Measurements from ENCODE around the gene RHBDL2. TPM values are rescaled to one million over a fixed set of nuclear protein-coding genes. Genes with fewer than 3 reads are reported as not detected.

RHBDL2 gene
- total RNA-seq, 1 donor from 2014 or later, result not detected

DNA sequence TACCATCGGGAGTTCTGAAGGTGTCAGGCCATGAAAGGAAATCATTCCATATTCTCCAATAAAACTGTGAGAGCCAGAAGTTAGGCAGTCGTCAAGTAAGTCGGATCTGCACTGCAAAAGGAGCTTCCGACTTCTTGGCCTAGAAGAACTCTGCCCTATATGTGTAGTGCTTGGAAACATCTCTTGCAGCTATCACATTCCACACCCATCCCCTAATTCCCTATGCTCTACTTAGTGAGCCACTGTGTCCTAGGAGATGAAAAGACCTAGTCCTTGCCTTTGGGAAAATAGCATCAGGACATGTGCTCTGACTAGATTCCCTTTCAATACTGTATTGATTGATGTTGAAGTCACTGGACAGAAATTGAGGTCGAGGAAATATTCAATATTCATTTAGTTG lies 52.0 kb downstream of the RHBDL2 start:
- H3K4me1 Mint-ChIP-seq (ENCODE audit: low read depth, unreplicated experiment), result peaks cover 8% of the 10 kb centered on the region

DNA sequence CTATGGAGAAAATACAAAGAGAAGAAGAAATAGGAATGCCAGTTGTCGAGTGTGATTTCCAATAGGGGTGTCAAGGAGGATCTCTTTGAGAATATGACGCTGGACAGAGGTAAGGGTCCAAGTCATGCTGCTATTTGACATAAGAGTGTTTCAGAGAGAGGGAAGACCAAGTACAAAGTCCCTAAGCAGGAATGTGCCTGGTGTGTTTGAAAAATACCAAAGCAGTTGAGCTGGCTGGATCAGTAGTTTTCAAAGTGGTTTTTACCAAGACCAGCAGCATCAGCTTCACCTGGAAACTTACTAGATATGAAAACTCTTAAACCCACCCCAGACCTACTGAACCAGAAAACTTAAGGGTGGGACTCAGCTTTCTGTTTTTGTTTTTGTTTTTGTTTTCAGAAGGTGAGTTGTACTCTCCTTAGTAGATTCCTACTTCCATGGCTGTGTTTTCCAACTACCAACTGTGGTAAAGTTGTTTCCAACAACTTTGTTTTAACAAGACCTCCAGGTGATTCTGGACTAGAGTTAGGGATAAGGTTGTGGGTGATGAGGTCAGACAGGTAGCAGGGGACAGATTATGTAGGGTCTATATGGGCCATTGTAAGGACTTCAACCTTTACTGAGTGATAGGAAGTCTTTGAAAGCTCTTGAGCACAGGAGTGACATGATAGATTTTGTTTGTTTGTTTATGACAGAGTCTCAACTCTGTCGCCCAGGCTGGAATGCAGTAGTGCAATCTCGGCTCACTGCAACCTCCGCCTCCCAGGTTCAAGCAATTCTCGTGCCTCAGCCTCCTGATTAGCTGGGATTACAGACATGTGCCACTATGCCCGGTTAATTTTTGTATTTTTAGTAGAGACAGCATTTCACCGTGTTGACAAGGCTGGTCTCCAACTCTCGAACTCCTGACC lies 53.0 kb downstream of the RHBDL2 start:
- no peak overlapping the region for H3K4me3 Mint-ChIP-seq (ENCODE audit: unreplicated experiment)
- Histone ChIP-seq H3K79me2 (ENCODE audit: insufficient read depth, low read length) (no peaks in the 10 kb centered on the region), H3K27me3 (ENCODE audit: insufficient read depth, low read length) (no peaks in the 10 kb centered on the region), H3K27ac (ENCODE audit: low read depth, low read length) (no peak overlapping the region), H3K4me2 (ENCODE audit: low read length) (no peak overlapping the region), H2AFZ (ENCODE audit: low read depth, low read length) (no peak overlapping the region), H3K36me3 (ENCODE audit: insufficient read depth, low read length) (no peaks in the 10 kb centered on the region), H3K9ac (ENCODE audit: low read length) (no peak overlapping the region), H4K20me1 (ENCODE audit: insufficient read depth, low read length) (no peaks in the 10 kb centered on the region), H3K4me3 (ENCODE audit: insufficient read depth, low read depth, low read length) (no peak overlapping the region), H3K9me3 (ENCODE audit: insufficient read depth, low read depth, low read length) (no peaks in the 10 kb centered on the region), H3K4me1 (ENCODE audit: insufficient read depth, low read length) (no peaks in the 10 kb centered on the region)
- peaks cover 8% of the 10 kb centered on the region for H3K4me1 Mint-ChIP-seq (ENCODE audit: low read depth, unreplicated experiment)
- peaks cover 3% of the 10 kb centered on the region for H3K36me3 Mint-ChIP-seq (ENCODE audit: low read depth, unreplicated experiment)
- H3K27me3 Mint-ChIP-seq (ENCODE audit: low read depth, unreplicated experiment), result no peaks in the 10 kb centered on the region
- no peaks in the 10 kb centered on the region for H3K9me3 Mint-ChIP-seq (ENCODE audit: unreplicated experiment)
- DNase-seq (ENCODE audit: low read depth), result no peak
- FAIRE-seq, result no peak
- TF ChIP-seq, protein P1, sequence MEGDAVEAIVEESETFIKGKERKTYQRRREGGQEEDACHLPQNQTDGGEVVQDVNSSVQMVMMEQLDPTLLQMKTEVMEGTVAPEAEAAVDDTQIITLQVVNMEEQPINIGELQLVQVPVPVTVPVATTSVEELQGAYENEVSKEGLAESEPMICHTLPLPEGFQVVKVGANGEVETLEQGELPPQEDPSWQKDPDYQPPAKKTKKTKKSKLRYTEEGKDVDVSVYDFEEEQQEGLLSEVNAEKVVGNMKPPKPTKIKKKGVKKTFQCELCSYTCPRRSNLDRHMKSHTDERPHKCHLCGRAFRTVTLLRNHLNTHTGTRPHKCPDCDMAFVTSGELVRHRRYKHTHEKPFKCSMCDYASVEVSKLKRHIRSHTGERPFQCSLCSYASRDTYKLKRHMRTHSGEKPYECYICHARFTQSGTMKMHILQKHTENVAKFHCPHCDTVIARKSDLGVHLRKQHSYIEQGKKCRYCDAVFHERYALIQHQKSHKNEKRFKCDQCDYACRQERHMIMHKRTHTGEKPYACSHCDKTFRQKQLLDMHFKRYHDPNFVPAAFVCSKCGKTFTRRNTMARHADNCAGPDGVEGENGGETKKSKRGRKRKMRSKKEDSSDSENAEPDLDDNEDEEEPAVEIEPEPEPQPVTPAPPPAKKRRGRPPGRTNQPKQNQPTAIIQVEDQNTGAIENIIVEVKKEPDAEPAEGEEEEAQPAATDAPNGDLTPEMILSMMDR (IDR thresholded peaks at IDR 0.05; ENCODE audit: insufficient read depth, low read depth, low read length), result no peak
- no peak for TF ChIP-seq EZH2 (IDR thresholded peaks at IDR 0.05; ENCODE audit: insufficient read depth, low read length)
- H3K27ac Mint-ChIP-seq (ENCODE audit: unreplicated experiment), result no peak overlapping the region

More for the DNA sequence above, 52.0 kb downstream of the RHBDL2 start:
- DNase-seq (ENCODE audit: low read depth), result no peak
- Mint-ChIP-seq H3K9me3 (ENCODE audit: unreplicated experiment) (no peaks in the 10 kb centered on the region), H3K27me3 (ENCODE audit: low read depth, unreplicated experiment) (no peaks in the 10 kb centered on the region), H3K27ac (ENCODE audit: unreplicated experiment) (no peak overlapping the region), H3K36me3 (ENCODE audit: low read depth, unreplicated experiment) (peaks cover 3% of the 10 kb centered on the region), H3K4me3 (ENCODE audit: unreplicated experiment) (no peak overlapping the region)
- no peak for TF ChIP-seq EZH2 (IDR thresholded peaks at IDR 0.05; ENCODE audit: insufficient read depth, low read length)
- TF ChIP-seq, protein P1 (IDR thresholded peaks at IDR 0.05; ENCODE audit: insufficient read depth, low read depth, low read length), result no peak
- Histone ChIP-seq H3K4me3 (ENCODE audit: insufficient read depth, low read depth, low read length) (no peak overlapping the region), H3K4me2 (ENCODE audit: low read length) (no peak overlapping the region), H3K4me1 (ENCODE audit: insufficient read depth, low read length) (no peaks in the 10 kb centered on the region), H3K9ac (ENCODE audit: low read length) (no peak overlapping the region), H4K20me1 (ENCODE audit: insufficient read depth, low read length) (no peaks in the 10 kb centered on the region), H3K36me3 (ENCODE audit: insufficient read depth, low read length) (no peaks in the 10 kb centered on the region), H3K27ac (ENCODE audit: low read depth, low read length) (no peak overlapping the region), H3K79me2 (ENCODE audit: insufficient read depth, low read length) (no peaks in the 10 kb centered on the region), H3K9me3 (ENCODE audit: insufficient read depth, low read depth, low read length) (no peaks in the 10 kb centered on the region), H3K27me3 (ENCODE audit: insufficient read depth, low read length) (no peaks in the 10 kb centered on the region), H2AFZ (ENCODE audit: low read depth, low read length) (no peak overlapping the region)
- FAIRE-seq, result no peak

DNA sequence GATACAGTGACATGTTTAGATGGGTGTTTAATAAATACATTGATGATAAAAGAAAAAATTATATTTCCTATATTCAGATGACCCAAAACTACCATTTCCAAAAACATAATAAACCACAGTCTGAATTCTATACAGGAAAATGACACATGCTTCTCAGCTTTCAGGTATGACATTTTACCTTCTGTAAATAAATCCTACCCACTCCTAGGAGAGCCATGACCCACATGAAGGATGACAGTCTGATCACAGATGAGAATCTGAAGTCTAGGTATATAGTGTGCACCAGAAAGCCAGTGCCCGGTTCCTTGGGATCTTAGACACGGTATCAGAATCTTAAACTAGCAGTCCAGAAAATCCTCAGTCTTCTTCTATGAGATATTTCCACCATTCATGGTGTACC lies 56.5 kb downstream of the RHBDL2 start:
- no peak for DNase-seq (ENCODE audit: low read depth)
- peaks cover 3% of the 10 kb centered on the region for H4K20me1 ChIP-seq (ENCODE audit: insufficient read depth, low read length)
- no peak overlapping the region for H3K4me2 ChIP-seq (ENCODE audit: low read length)
- H3K9ac ChIP-seq (ENCODE audit: low read length), result no peak overlapping the region
- no peak overlapping the region for H3K4me3 ChIP-seq (ENCODE audit: insufficient read depth, low read depth, low read length)
- no peak overlapping the region for H3K27ac ChIP-seq (ENCODE audit: low read depth, low read length)
- no peaks in the 10 kb centered on the region for H3K79me2 ChIP-seq (ENCODE audit: insufficient read depth, low read length)
- H3K27ac Mint-ChIP-seq (ENCODE audit: unreplicated experiment), result no peak overlapping the region
- peaks cover 3% of the 10 kb centered on the region for H3K36me3 Mint-ChIP-seq (ENCODE audit: low read depth, unreplicated experiment)
- FAIRE-seq, result no peak
- no peak for TF ChIP-seq EZH2 (IDR thresholded peaks at IDR 0.05; ENCODE audit: insufficient read depth, low read length)
- TF ChIP-seq, protein P1 (IDR thresholded peaks at IDR 0.05; ENCODE audit: insufficient read depth, low read depth, low read length), result no peak
- no peaks in the 10 kb centered on the region for H3K9me3 ChIP-seq (ENCODE audit: insufficient read depth, low read depth, low read length)
- no peaks in the 10 kb centered on the region for H3K4me1 ChIP-seq (ENCODE audit: insufficient read depth, low read length)
- H3K4me1 Mint-ChIP-seq (ENCODE audit: low read depth, unreplicated experiment), result no peaks in the 10 kb centered on the region
- no peaks in the 10 kb centered on the region for H3K27me3 Mint-ChIP-seq (ENCODE audit: low read depth, unreplicated experiment)
- no peaks in the 10 kb centered on the region for H3K27me3 ChIP-seq (ENCODE audit: insufficient read depth, low read length)
- H3K4me3 Mint-ChIP-seq (ENCODE audit: unreplicated experiment), result no peak overlapping the region
- H3K9me3 Mint-ChIP-seq (ENCODE audit: unreplicated experiment), result no peaks in the 10 kb centered on the region
- H2AFZ ChIP-seq (ENCODE audit: low read depth, low read length), result no peak overlapping the region
- H3K36me3 ChIP-seq (ENCODE audit: insufficient read depth, low read length), result no peaks in the 10 kb centered on the region

Data from astrocyte (in vitro differentiated cells and primary cell).